GM13977 (cell line): ENCODE results near the gene SUSD4.

Source experiments
- DNase-seq: peaks from one replicate; pipeline ENCODE4 v3.0.0; 2012; ENCODE audit warnings: low spot score
- CTCF ChIP-seq: IDR thresholded peaks from 2 replicates; pipeline ENCODE4 v1.5.1; 2012; ENCODE audit warnings: mild to moderate bottlenecking, control low read depth; ENCODE audit not compliant: insufficient read depth; ENCODE audit errors: extremely low read depth, missing control alignments
- in situ Hi-C: fragments of 300-500 bp; cut with MboI; formaldehyde crosslinking; loops from one replicate; pipeline ENCODE4 v1.12.0; 2022; ENCODE audit warnings: low sequenced_read_pairs, low pct_unique_long_range_greater_than_20kb, mixed read lengths, inconsistent platforms; ENCODE audit not compliant: unreplicated experiment

SUSD4 gene

GRCh38 chr1:223240122-223240521 lies 123.9 kb downstream of the SUSD4 start:
- TF ChIP-seq CTCF = no peak
- DNase-seq = no peak
- in situ Hi-C loops = no loop called here

- no peak for TF ChIP-seq CTCF
- in situ Hi-C loops = no loop called here
- DNase-seq = no peak
Observed at GRCh38 chr1:223235091-223235490, 128.9 kb downstream of the SUSD4 start.

GRCh38 chr1:223234534-223234933 lies 129.4 kb downstream of the SUSD4 start:
- in situ Hi-C loops = no loop called here
- DNase-seq = no peak
- TF ChIP-seq CTCF = no peak

GRCh38 chr1:223234170-223234514 lies 129.8 kb downstream of the SUSD4 start:
- no peak for DNase-seq
- in situ Hi-C loops = no loop called here
- TF ChIP-seq CTCF = no peak

- in situ Hi-C loops = no loop called here
- no peak for DNase-seq
- no peak for TF ChIP-seq CTCF
Observed at GRCh38 chr1:223233410-223234169, 130.4 kb downstream of the SUSD4 start.

- in situ Hi-C loops = no loop called here
- DNase-seq = no peak
- no peak for TF ChIP-seq CTCF
Observed at GRCh38 chr1:223233019-223233409, 131.0 kb downstream of the SUSD4 start.
